ENCODE data around the gene PAQR5.
"Not testable (repeated sequence)": the region's sequence is repeated elsewhere in the genome, so short reads cannot be mapped to it uniquely, and the experiment has no call there.

PAQR5 gene

GRCh38 chr15:69293741-69294615 lies 4.7 kb upstream of the PAQR5 start:
- DNase-seq = no peak

GRCh38 chr15:69296606-69297005 lies 2.1 kb upstream of the PAQR5 start:
- DNase-seq = no peak

- no peak for DNase-seq
These were observed 914 bp upstream of the PAQR5 start for GRCh38 chr15:69297642-69298353.

- DNase-seq = no peak
These were observed 387 bp upstream of the PAQR5 start for GRCh38 chr15:69298354-69298696.

- DNase-seq = no peak
These were observed 757 bp downstream of the PAQR5 start for GRCh38 chr15:69299451-69299886.

GRCh38 chr15:69299943-69300588 lies 1.4 kb downstream of the PAQR5 start:
- DNase-seq = peak; percentile 61

GRCh38 chr15:69301101-69301500 lies 2.4 kb downstream of the PAQR5 start:
- DNase-seq = not testable (repeated sequence)

- not testable (repeated sequence) for DNase-seq
These were observed 3.4 kb downstream of the PAQR5 start for GRCh38 chr15:69302087-69302486.

GRCh38 chr15:69302929-69303328 lies 4.2 kb downstream of the PAQR5 start:
- no peak for DNase-seq

- no peak for DNase-seq
These were observed 4.8 kb downstream of the PAQR5 start for GRCh38 chr15:69303337-69304181.

GRCh38 chr15:69304182-69304545 lies 5.5 kb downstream of the PAQR5 start:
- no peak for DNase-seq

- DNase-seq = no peak
These were observed 6.7 kb downstream of the PAQR5 start for GRCh38 chr15:69305204-69305931.

GRCh38 chr15:69305933-69306568 lies 7.3 kb downstream of the PAQR5 start:
- no peak for DNase-seq

- no peak for DNase-seq
These were observed 9.2 kb downstream of the PAQR5 start for GRCh38 chr15:69307939-69308338.

GRCh38 chr15:69308949-69309348 lies 10.2 kb downstream of the PAQR5 start:
- DNase-seq = no peak

GRCh38 chr15:69311319-69311721 lies 12.6 kb downstream of the PAQR5 start:
- no peak for DNase-seq

GRCh38 chr15:69313432-69314000 lies 14.8 kb downstream of the PAQR5 start:
- no peak for DNase-seq

GRCh38 chr15:69314131-69314530 lies 15.4 kb downstream of the PAQR5 start:
- no peak for DNase-seq

GRCh38 chr15:69314736-69315135 lies 16.0 kb downstream of the PAQR5 start:
- DNase-seq = no peak

GRCh38 chr15:69315402-69316110 lies 16.8 kb downstream of the PAQR5 start:
- no peak for DNase-seq

GRCh38 chr15:69316291-69316690 lies 17.6 kb downstream of the PAQR5 start:
- DNase-seq = no peak
